T-helper 9 cell (primary cell): Measurements from ENCODE around the gene TP53BP2.

Experiments
- DNase-seq: peaks from one replicate; pipeline ENCODE4 v3.0.0-alpha.2; 2020

TP53BP2 gene

GRCh38 chr1:223792046-223792445, 53.7 kb downstream of the TP53BP2 start:
- DNase-seq, result no peak

GRCh38 chr1:223788746-223789415, 56.9 kb downstream of the TP53BP2 start:
- DNase-seq, result no peak

- DNase-seq, result no peak
Observed at GRCh38 chr1:223785808-223786207, 59.9 kb downstream of the TP53BP2 start.

- no peak for DNase-seq
Observed at GRCh38 chr1:223784541-223784940, 61.2 kb downstream of the TP53BP2 start.

- no peak for DNase-seq
Observed at GRCh38 chr1:223783676-223784075, 62.1 kb downstream of the TP53BP2 start.

GRCh38 chr1:223780949-223781348, 64.8 kb downstream of the TP53BP2 start:
- DNase-seq, result no peak

- no peak for DNase-seq
Observed at GRCh38 chr1:223780318-223780717, 65.4 kb downstream of the TP53BP2 start.

GRCh38 chr1:223776826-223777454, 68.8 kb downstream of the TP53BP2 start:
- no peak for DNase-seq

- no peak for DNase-seq
Observed at GRCh38 chr1:223776075-223776814, 69.5 kb downstream of the TP53BP2 start.

- no peak for DNase-seq
Observed at GRCh38 chr1:223775711-223776074, 70.1 kb downstream of the TP53BP2 start.

- DNase-seq, result no peak
Observed at GRCh38 chr1:223775054-223775453, 70.7 kb downstream of the TP53BP2 start.

GRCh38 chr1:223774134-223774814, 71.5 kb downstream of the TP53BP2 start:
- DNase-seq, result no peak

GRCh38 chr1:223772771-223773160, 73.0 kb downstream of the TP53BP2 start:
- DNase-seq, result no peak

GRCh38 chr1:223771814-223772770, 73.7 kb downstream of the TP53BP2 start:
- DNase-seq, result no peak

- DNase-seq, result no peak
Observed at GRCh38 chr1:223771469-223771813, 74.3 kb downstream of the TP53BP2 start.

GRCh38 chr1:223770621-223771315, 75.0 kb downstream of the TP53BP2 start:
- no peak for DNase-seq

- no peak for DNase-seq
Observed at GRCh38 chr1:223765719-223766340, 79.9 kb downstream of the TP53BP2 start.

- DNase-seq, result no peak
Observed at GRCh38 chr1:223765036-223765718, 80.6 kb downstream of the TP53BP2 start.

- DNase-seq, result no peak
Observed at GRCh38 chr1:223763881-223764280, 81.9 kb downstream of the TP53BP2 start.

GRCh38 chr1:223763251-223763650, 82.5 kb downstream of the TP53BP2 start:
- no peak for DNase-seq

- DNase-seq, result no peak
Observed at GRCh38 chr1:223761411-223761810, 84.3 kb downstream of the TP53BP2 start.
